GM23248 (cell line): Measurements from ENCODE around the gene NUBP1. TPM values are rescaled to one million over a fixed set of nuclear protein-coding genes. Genes with fewer than 3 reads are reported as not detected.

Experiments used
- DNase-seq: peaks from one replicate; pipeline ENCODE4 v3.0.0-alpha.2; 2015
- H2AFZ ChIP-seq: fragments of 200-600 bp; sonication (generic); 2 replicates; pipeline ENCODE4 v1.6.1; 2016; ENCODE audit warnings: antibody characterized with exemption
- H3F3A ChIP-seq: fragments of 200-600 bp; sonication (generic); 2 replicates; pipeline ENCODE4 v1.6.1; 2016; ENCODE audit warnings: mild to moderate bottlenecking, antibody characterized with exemption, mixed run types; ENCODE audit not compliant: insufficient read depth
- H3K27ac ChIP-seq: fragments of 200-600 bp; sonication (generic); 2 replicates; pipeline ENCODE4 v1.5.1; 2016; ENCODE audit warnings: mild to moderate bottlenecking
- H3K27me3 ChIP-seq: fragments of 200-600 bp; sonication (generic); replicated peaks from 2 replicates; pipeline ENCODE4 v1.6.1; 2016; ENCODE audit warnings: mild to moderate bottlenecking; ENCODE audit not compliant: insufficient read depth
- H3K36me3 ChIP-seq: fragments of 200-600 bp; sonication (generic); 2 replicates; pipeline ENCODE4 v1.6.1; 2016; ENCODE audit warnings: low read depth, mild to moderate bottlenecking
- H3K4me1 ChIP-seq: fragments of 200-600 bp; sonication (generic); 2 replicates; pipeline ENCODE4 v1.6.1; 2016; ENCODE audit warnings: mild to moderate bottlenecking; ENCODE audit not compliant: insufficient read depth
- H3K4me2 ChIP-seq: fragments of 200-600 bp; sonication (generic); one replicate; pipeline ENCODE4 v1.6.1; 2016; ENCODE audit warnings: mild to moderate bottlenecking; ENCODE audit not compliant: unreplicated experiment
- H3K4me3 ChIP-seq: fragments of 200-600 bp; sonication (generic); 2 replicates; pipeline ENCODE4 v1.5.1; 2016; ENCODE audit warnings: mild to moderate bottlenecking
- H3K79me2 ChIP-seq: fragments of 200-600 bp; sonication (generic); 2 replicates; pipeline ENCODE4 v1.6.1; 2016; ENCODE audit warnings: mild to moderate bottlenecking; ENCODE audit not compliant: insufficient read depth
- H3K9ac ChIP-seq: fragments of 200-600 bp; sonication (generic); 2 replicates; pipeline ENCODE4 v1.6.1; 2016; ENCODE audit warnings: mild to moderate bottlenecking
- H3K9me2 ChIP-seq: fragments of 200-600 bp; sonication (generic); 2 replicates; pipeline ENCODE4 v1.6.1; 2016; ENCODE audit warnings: mixed run types, mild to moderate bottlenecking, moderate library complexity; ENCODE audit not compliant: insufficient read depth
- H3K9me3 ChIP-seq: fragments of 200-600 bp; sonication (generic); one replicate; pipeline ENCODE4 v1.6.1; 2017; ENCODE audit warnings: low read depth
- H4K20me1 ChIP-seq: fragments of 200-600 bp; sonication (generic); 2 replicates; pipeline ENCODE4 v1.6.0; 2016; ENCODE audit not compliant: insufficient read depth
- EZH2 ChIP-seq: fragments of 200-600 bp; sonication (generic); IDR thresholded peaks from 2 replicates; pipeline ENCODE4 v1.6.1; 2018; ENCODE audit warnings: antibody characterized with exemption, mild to moderate bottlenecking; ENCODE audit not compliant: insufficient read depth, poor library complexity, severe bottlenecking
- EZH2phosphoT487 ChIP-seq: fragments of 200-600 bp; sonication (generic); IDR thresholded peaks from 2 replicates; pipeline ENCODE4 v1.6.1; 2018; ENCODE audit warnings: antibody characterized with exemption, moderate library complexity, mild to moderate bottlenecking, low read depth; ENCODE audit not compliant: insufficient read depth
- WGBS, 2 experiments: methylation state at CpG; one replicate each; pipeline ENCODE4 v1.1.6; 2015 to 2017; ENCODE audit warnings: low lambda C conversion rate in 2 of 2, low coverage in 1 of 2; ENCODE audit errors: missing lambda C conversion rate in 2 of 2; 5-methylcytosine and 5-hydroxymethylcytosine counted together
- in situ Hi-C: fragments of 300-500 bp; cut with MboI; formaldehyde crosslinking; loops from 2 replicates; pipeline ENCODE4 v1.15.0; 2020
- polyA plus RNA-seq: library from polyadenylated mRNA; unstranded; fragments of >200 nt; fragmentation: Nextera tagmentation; extraction: Ambion mirVana; gene quantifications from 2 replicates; pipeline ENCODE4 v1.2.1, GENCODE V29; 2016
- total RNA-seq: library from RNA; depleted of rRNA; stranded (reverse); fragments of >200 nt; shearing (Covaris generic); gene quantifications from 2 replicates; pipeline ENCODE4 v1.2.3, GENCODE V29; 2014

Gene NUBP1
- total and polyA plus RNA-seq, 2 experiments from 2014 or later: 19.1 to 22.3 TPM

DNA sequence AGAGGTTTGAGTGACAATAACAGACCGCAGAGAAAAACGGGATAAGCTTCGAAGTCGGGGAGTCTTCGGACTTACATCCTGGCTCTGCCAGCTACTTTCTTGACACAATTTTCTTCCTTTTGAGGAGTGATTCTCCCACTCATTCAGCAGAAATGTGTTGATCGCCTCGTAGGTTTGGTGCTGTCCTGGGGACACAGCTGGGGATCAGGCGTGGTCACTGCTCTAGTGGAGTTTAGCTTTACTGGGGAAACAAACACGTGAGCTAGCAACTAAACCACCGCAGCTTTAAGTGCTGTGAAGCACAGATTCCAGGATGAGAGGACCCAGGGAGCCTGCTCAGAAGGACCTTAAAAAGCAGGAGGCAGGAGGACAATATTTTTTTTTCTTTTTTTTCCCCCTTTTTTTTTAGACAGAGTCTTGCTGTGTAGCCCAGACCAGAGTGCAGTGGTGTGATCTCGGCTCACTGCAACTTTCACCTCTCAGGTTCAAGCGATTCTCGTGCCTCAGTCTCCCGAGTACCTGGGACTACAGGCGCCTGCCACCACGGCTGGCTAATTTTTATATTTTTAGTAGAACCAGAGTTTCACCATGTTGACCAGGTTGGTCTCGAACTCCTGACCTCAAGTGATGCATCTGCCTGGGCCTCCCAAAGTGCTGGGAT lies 858 bp downstream of the NUBP1 start:
- H3K79me2 ChIP-seq: peaks cover 8% of the 10 kb centered on the region; the same call in 1 of the 2 replicates
- DNase-seq: peak; percentile 72
- in situ Hi-C loops: loop anchor here (25.0 kb wide), 2 partner anchors 1607 to 1807 kb away; no protein-coding TSS in a partner anchor
- TF ChIP-seq EZH2 (no peak), EZH2phosphoT487 (no peak)
- peak overlapping the region; percentile 96 for H3K9ac ChIP-seq
- H3K4me1 ChIP-seq: peaks cover 16% of the 10 kb centered on the region
- H3F3A ChIP-seq: peaks cover 16% of the 10 kb centered on the region
- no peaks in the 10 kb centered on the region for H3K9me2 ChIP-seq
- H3K9me3 ChIP-seq: no peaks in the 10 kb centered on the region
- peak overlapping the region; percentile 96 for H3K27ac ChIP-seq
- H3K27me3 ChIP-seq: no peaks in the 10 kb centered on the region
- H3K4me2 ChIP-seq: peak overlapping the region; percentile 73
- H4K20me1 ChIP-seq: no peaks in the 10 kb centered on the region
- H3K36me3 ChIP-seq: no peaks in the 10 kb centered on the region
- WGBS, 2 experiments: 40 to 41% methylated on average over 17 of the region's 17 CpGs
- H2AFZ ChIP-seq: peak overlapping the region; percentile 83
- H3K4me3 ChIP-seq: peak overlapping the region; percentile 85

- Histone ChIP-seq H3K4me1 (peaks cover 22% of the 10 kb centered on the region), H3K9me3 (no peaks in the 10 kb centered on the region), H3K27ac (no peak overlapping the region), H3K9ac (no peak overlapping the region), H2AFZ (no peak overlapping the region), H3K27me3 (no peaks in the 10 kb centered on the region), H3F3A (peaks cover 17% of the 10 kb centered on the region), H3K79me2 (peaks cover 8% of the 10 kb centered on the region; the same call in 1 of the 2 replicates), H3K9me2 (no peaks in the 10 kb centered on the region), H4K20me1 (no peaks in the 10 kb centered on the region), H3K4me2 (no peak overlapping the region), H3K36me3 (no peaks in the 10 kb centered on the region), H3K4me3 (no peak overlapping the region)
- no peak for TF ChIP-seq EZH2phosphoT487
- no peak for DNase-seq
- 40 to 45% methylated on average over 2 of the region's 2 CpGs for WGBS, 2 experiments
- in situ Hi-C loops: loop anchor here (25.0 kb wide), 2 partner anchors 1609 to 1809 kb away; no protein-coding TSS in a partner anchor
Observed at GRCh38 chr16:10745841-10746240, 2.2 kb downstream of the NUBP1 start.

DNA sequence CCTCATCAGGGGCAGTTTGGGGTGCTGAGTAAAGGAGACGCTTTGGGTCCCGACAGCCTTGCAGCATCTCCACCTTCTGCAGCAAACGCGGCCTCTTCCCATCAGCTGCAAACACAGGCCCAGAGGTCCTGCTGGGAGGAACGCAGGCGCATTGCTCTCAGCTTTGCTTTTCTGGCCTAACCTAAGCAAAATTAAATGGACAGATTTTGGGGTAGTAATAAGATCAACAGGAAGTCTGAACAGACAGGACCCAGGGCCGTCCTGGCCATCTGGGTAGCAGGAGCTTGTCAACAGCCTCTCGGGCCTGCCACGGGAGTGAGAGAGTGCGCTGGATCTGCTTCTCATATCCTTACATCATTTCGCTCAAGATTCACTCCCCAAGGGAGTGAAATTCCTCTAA lies 7.2 kb downstream of the NUBP1 start:
- peaks cover 22% of the 10 kb centered on the region for H3K4me1 ChIP-seq
- H3K27ac ChIP-seq: no peak overlapping the region
- no peak overlapping the region for H2AFZ ChIP-seq
- no peak overlapping the region for H3K9ac ChIP-seq
- in situ Hi-C loops: no loop called here
- TF ChIP-seq EZH2phosphoT487 (no peak), EZH2 (no peak)
- H3K9me3 ChIP-seq: no peaks in the 10 kb centered on the region
- no peak overlapping the region for H3K4me3 ChIP-seq
- no peaks in the 10 kb centered on the region for H3K79me2 ChIP-seq
- 88 to 91% methylated on average over 11 of the region's 11 CpGs for WGBS, 2 experiments
- no peaks in the 10 kb centered on the region for H3K27me3 ChIP-seq
- no peak for DNase-seq
- H3K4me2 ChIP-seq: no peak overlapping the region
- H4K20me1 ChIP-seq: no peaks in the 10 kb centered on the region
- H3K9me2 ChIP-seq: no peaks in the 10 kb centered on the region
- no peaks in the 10 kb centered on the region for H3K36me3 ChIP-seq
- peaks cover 20% of the 10 kb centered on the region for H3F3A ChIP-seq

GRCh38 chr16:10751291-10751697 lies 7.7 kb downstream of the NUBP1 start:
- in situ Hi-C loops: no loop called here
- Histone ChIP-seq H3K4me1 (peaks cover 22% of the 10 kb centered on the region), H3K79me2 (no peaks in the 10 kb centered on the region), H3K27ac (no peak overlapping the region), H3K4me3 (no peak overlapping the region), H3K4me2 (no peak overlapping the region), H3K36me3 (no peaks in the 10 kb centered on the region), H3F3A (peaks cover 20% of the 10 kb centered on the region), H3K9me3 (no peaks in the 10 kb centered on the region), H3K9ac (no peak overlapping the region), H2AFZ (no peak overlapping the region), H3K27me3 (no peaks in the 10 kb centered on the region), H4K20me1 (no peaks in the 10 kb centered on the region), H3K9me2 (no peaks in the 10 kb centered on the region)
- peak; percentile 9 for DNase-seq
- WGBS, 2 experiments: 82% methylated on average over 13 of the region's 13 CpGs
- TF ChIP-seq EZH2phosphoT487: no peak
